Measurements from ENCODE around the gene DYNLT2. TPM values are rescaled to one million over a fixed set of nuclear protein-coding genes. Genes with fewer than 3 reads are reported as not detected.
A peak's percentile ranks its signal among the peaks of the same experiment; 100 is the strongest.

DYNLT2 gene
- total and polyA plus RNA-seq, 2 of the 13 experiments (the other 11 are each of a cell fraction or from before 2014, with no cell fraction given) = 2.1 to 4.3 TPM

DNA sequence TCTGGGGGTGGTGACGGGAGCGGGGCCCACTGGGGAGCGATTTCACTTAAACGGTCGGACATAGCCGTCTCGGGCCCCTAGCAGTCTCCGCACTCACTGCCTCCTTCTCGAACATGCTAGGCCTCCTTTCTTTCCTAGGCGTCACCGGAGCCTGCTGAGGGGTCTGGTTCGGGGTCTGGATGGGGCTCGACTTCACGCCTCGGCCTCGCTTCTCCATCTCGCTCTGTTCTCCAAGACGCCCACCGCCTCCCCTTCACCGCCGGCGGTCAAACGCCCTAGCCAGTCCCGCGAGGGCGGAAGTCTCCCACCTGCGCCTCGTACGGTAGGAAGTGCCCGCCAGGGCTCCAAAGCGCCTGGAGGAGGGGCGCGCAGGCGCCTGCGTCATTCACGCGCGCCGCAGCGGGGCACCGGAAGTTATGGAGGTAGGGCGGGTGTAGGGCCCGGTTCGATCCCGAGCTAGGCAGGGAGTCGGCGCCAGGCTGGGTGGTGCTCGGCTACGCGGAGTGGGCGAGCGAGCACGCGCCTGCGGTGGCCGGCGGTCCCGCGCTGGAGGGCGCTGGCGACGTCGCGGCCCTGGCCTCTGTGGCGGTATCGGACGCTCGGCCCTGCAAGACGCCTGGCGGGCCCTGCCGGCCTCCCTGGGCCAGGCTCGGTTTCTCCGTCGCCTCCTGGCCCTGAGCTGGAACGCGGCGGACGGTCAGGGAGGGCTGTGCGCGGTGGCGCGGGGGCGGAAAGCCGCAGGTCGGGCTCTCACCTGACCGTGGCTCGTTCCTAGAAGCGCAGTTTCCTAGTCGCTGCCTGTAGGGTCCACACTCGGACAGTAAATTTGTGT, at the start of gene DYNLT2, which contains the start of gene ERMARD (continued):
- peak; percentile 99 for TF ChIP-seq ATF7-NPFF (CRISPR knock-in tag; IDR thresholded peaks at IDR 0.05; ENCODE audit: low read depth)
- peak; percentile 98 for TF ChIP-seq ZNF431 (CRISPR knock-in tag; IDR thresholded peaks at IDR 0.05; ENCODE audit: borderline replicate concordance, low read depth)
- peak; percentile 99 for TF ChIP-seq CENPT (CRISPR knock-in tag; IDR thresholded peaks at IDR 0.05; ENCODE audit: low read depth)
- peak; percentile 100 for TF ChIP-seq ZFX (CRISPR knock-in tag; IDR thresholded peaks at IDR 0.05; ENCODE audit: low read depth)
- peak; percentile 77 for TF ChIP-seq PITX1 (CRISPR knock-in tag; IDR thresholded peaks at IDR 0.05)
- TF ChIP-seq, protein P1, sequence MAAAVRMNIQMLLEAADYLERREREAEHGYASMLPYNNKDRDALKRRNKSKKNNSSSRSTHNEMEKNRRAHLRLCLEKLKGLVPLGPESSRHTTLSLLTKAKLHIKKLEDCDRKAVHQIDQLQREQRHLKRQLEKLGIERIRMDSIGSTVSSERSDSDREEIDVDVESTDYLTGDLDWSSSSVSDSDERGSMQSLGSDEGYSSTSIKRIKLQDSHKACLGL (CRISPR knock-in tag; IDR thresholded peaks at IDR 0.05) = peak; percentile 73; the same call in 1 of the 2 replicates
- TF ChIP-seq ZNF432 (CRISPR knock-in tag; IDR thresholded peaks at IDR 0.05; ENCODE audit: borderline replicate concordance) = no peak
- peak; percentile 97; the same call in 1 of the 2 replicates for TF ChIP-seq IRX3 (CRISPR knock-in tag; IDR thresholded peaks at IDR 0.05; ENCODE audit: borderline replicate concordance, low read depth)
- peak; percentile 88 for TF ChIP-seq SP5 (CRISPR knock-in tag; IDR thresholded peaks at IDR 0.05; ENCODE audit: borderline replicate concordance, low read depth)
- TF ChIP-seq ZSCAN30 (CRISPR knock-in tag; IDR thresholded peaks at IDR 0.05) = 0 out of 2 replicates have a peak, but pooled peaks have one; percentile 55
- 0 out of 2 replicates have a peak, but pooled peaks have one; percentile 27 for TF ChIP-seq FOSL1 (CRISPR knock-in tag; IDR thresholded peaks at IDR 0.05; ENCODE audit: borderline replicate concordance)
- peak; percentile 89 for TF ChIP-seq ZNF777 (CRISPR knock-in tag; IDR thresholded peaks at IDR 0.05)
- TF ChIP-seq ZNF160 (CRISPR knock-in tag; IDR thresholded peaks at IDR 0.05) = peak; percentile 93
- TF ChIP-seq ZNF24 (IDR thresholded peaks at IDR 0.05) = no peak
- no peak for TF ChIP-seq SP1 (IDR thresholded peaks at IDR 0.05)
- peak; percentile 73; the same call in 1 of the 2 replicates for TF ChIP-seq SP1 (CRISPR knock-in tag; IDR thresholded peaks at IDR 0.05)
- TF ChIP-seq FOXC1 (CRISPR knock-in tag; IDR thresholded peaks at IDR 0.05; ENCODE audit: borderline replicate concordance) = peak; percentile 99
- TF ChIP-seq IKZF4 (CRISPR knock-in tag; IDR thresholded peaks at IDR 0.05; ENCODE audit: borderline replicate concordance, low read depth, not compliant biosample characterization) = peak; percentile 74
- no peak for TF ChIP-seq PCBP2 (optimal IDR thresholded peaks at IDR 0.05; ENCODE audit: low read depth, low read length, poor library complexity, severe bottlenecking)
- TF ChIP-seq ZNF564 (CRISPR knock-in tag; IDR thresholded peaks at IDR 0.05) = peak; percentile 94
- TF ChIP-seq CREB1 (IDR thresholded peaks at IDR 0.05) = peak; percentile 98
- TF ChIP-seq CREB1 (CRISPR knock-in tag; IDR thresholded peaks at IDR 0.05) = peak; percentile 99
- TF ChIP-seq, protein P2, sequence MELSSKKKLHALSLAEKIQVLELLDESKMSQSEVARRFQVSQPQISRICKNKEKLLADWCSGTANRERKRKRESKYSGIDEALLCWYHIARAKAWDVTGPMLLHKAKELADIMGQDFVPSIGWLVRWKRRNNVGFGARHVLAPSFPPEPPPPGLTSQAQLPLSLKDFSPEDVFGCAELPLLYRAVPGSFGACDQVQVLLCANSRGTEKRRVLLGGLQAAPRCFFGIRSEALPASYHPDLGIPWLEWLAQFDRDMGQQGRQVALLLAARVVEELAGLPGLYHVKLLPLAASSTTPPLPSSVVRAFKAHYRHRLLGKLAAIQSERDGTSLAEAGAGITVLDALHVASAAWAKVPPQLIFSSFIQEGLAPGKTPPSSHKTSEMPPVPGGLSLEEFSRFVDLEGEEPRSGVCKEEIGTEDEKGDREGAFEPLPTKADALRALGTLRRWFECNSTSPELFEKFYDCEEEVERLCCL (CRISPR knock-in tag; IDR thresholded peaks at IDR 0.05; ENCODE audit: borderline replicate concordance) = no peak
- TF ChIP-seq ELF1 (CRISPR knock-in tag; IDR thresholded peaks at IDR 0.05) = peak; percentile 99
- no peak for TF ChIP-seq LCORL (IDR thresholded peaks at IDR 0.05)
- peak; percentile 85 for TF ChIP-seq LCORL (CRISPR knock-in tag; IDR thresholded peaks at IDR 0.05)
- TF ChIP-seq NFE2 (CRISPR knock-in tag; IDR thresholded peaks at IDR 0.05) = no peak
- TF ChIP-seq REXO4 (CRISPR knock-in tag; IDR thresholded peaks at IDR 0.05; ENCODE audit: borderline replicate concordance) = peak; percentile 93; the same call in 1 of the 2 replicates
- peak; percentile 54 for TF ChIP-seq THYN1 (CRISPR knock-in tag; IDR thresholded peaks at IDR 0.05; ENCODE audit: borderline replicate concordance, low read depth)
- TF ChIP-seq MYNN (CRISPR knock-in tag; IDR thresholded peaks at IDR 0.05; ENCODE audit: low read depth) = peak; percentile 93; the same call in 1 of the 2 replicates

Measured in HepG2 (cell line).